Colonic mucosa (tissue), 4 donors: ENCODE results near the gene DAGLA. TPM values are rescaled to one million over a fixed set of nuclear protein-coding genes. Genes with fewer than 3 reads are reported as not detected.

Experiments used
- DNase-seq: peaks from one replicate; pipeline ENCODE4 v3.0.0-alpha.2; 2020
- H3K27ac ChIP-seq: fragments of 200-600 bp; one replicate; pipeline ENCODE4 v1.8.0; 2021
- H3K27me3 ChIP-seq: fragments of 200-600 bp; one replicate; pipeline ENCODE4 v1.8.0; 2021
- H3K36me3 ChIP-seq: fragments of 200-600 bp; one replicate; pipeline ENCODE4 v1.8.0; 2021
- H3K4me1 ChIP-seq: fragments of 200-600 bp; one replicate; pipeline ENCODE4 v1.8.0; 2021; ENCODE audit warnings: mild to moderate bottlenecking
- H3K4me3 ChIP-seq: fragments of 200-600 bp; one replicate; pipeline ENCODE4 v1.8.0; 2021
- H3K9ac ChIP-seq, 2 donors: one replicate each; pipeline ENCODE4 v1.7.0; 2013; ENCODE audit warnings: control low read depth in 2 of 2, low read depth in 2 of 2, low read length in 2 of 2
- H3K9me3 ChIP-seq: fragments of 200-600 bp; one replicate; pipeline ENCODE4 v1.8.0; 2021
- intact Hi-C: fragments of 100-400 bp; cut with DNase I; formaldehyde crosslinking; loops from one replicate; pipeline ENCODE4 v1.14.1; 2022
- total RNA-seq, 2 donors: library from RNA; stranded (reverse); fragmentation: NEBNext Ultra II Directional in 1 of 2; extraction: Animal tissue kit (Norgen Biotek cat#: 25700) in 1 of 2; gene quantifications; one replicate each; pipeline ENCODE4 v1.2.1, GENCODE V29; 2021
- TF ChIP-seq, protein P1 (sequence below): fragments of 200-600 bp; IDR thresholded peaks from one replicate; pipeline ENCODE4 v1.8.0; 2022; ENCODE audit warnings: antibody characterized with exemption, mild to moderate bottlenecking
- donor health status: healthy.
- donor health status: DM: no; HTN: no; CAD: no.
- donor health status: DM: no; HTN: no; CAD: no.

The DAGLA gene
- total RNA-seq, 2 donors from 2014 or later: 7.5 to 12.2 TPM

DNA sequence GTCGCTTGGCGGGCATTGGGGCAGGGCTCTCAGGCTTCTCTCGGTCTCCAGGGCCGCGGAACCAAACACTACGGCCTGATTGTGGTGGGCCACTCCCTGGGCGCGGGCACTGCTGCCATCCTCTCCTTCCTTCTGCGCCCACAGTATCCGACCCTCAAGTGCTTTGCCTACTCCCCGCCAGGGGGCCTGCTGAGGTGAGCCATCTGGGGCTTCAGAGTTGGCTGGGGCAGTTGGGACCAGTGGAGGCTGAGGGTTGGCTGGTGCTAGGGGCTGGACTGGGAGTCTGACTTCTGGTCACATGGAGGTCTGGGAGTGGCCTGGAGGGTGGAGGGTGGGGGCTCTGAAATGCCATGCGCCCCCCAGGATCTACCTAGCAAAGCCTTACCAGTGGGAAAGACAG is 56.9 kb downstream of the DAGLA start:
- no peak for DNase-seq
- intact Hi-C loops: no loop called here
- Histone ChIP-seq H3K27ac (no peak overlapping the region), H3K27me3 (no peaks in the 10 kb centered on the region), H3K4me1 (no peaks in the 10 kb centered on the region), H3K4me3 (no peak overlapping the region), H3K36me3 (no peaks in the 10 kb centered on the region), H3K9ac (no peak overlapping the region), H3K9me3 (no peaks in the 10 kb centered on the region)
- TF ChIP-seq, protein P1, sequence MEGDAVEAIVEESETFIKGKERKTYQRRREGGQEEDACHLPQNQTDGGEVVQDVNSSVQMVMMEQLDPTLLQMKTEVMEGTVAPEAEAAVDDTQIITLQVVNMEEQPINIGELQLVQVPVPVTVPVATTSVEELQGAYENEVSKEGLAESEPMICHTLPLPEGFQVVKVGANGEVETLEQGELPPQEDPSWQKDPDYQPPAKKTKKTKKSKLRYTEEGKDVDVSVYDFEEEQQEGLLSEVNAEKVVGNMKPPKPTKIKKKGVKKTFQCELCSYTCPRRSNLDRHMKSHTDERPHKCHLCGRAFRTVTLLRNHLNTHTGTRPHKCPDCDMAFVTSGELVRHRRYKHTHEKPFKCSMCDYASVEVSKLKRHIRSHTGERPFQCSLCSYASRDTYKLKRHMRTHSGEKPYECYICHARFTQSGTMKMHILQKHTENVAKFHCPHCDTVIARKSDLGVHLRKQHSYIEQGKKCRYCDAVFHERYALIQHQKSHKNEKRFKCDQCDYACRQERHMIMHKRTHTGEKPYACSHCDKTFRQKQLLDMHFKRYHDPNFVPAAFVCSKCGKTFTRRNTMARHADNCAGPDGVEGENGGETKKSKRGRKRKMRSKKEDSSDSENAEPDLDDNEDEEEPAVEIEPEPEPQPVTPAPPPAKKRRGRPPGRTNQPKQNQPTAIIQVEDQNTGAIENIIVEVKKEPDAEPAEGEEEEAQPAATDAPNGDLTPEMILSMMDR: no peak

DNA sequence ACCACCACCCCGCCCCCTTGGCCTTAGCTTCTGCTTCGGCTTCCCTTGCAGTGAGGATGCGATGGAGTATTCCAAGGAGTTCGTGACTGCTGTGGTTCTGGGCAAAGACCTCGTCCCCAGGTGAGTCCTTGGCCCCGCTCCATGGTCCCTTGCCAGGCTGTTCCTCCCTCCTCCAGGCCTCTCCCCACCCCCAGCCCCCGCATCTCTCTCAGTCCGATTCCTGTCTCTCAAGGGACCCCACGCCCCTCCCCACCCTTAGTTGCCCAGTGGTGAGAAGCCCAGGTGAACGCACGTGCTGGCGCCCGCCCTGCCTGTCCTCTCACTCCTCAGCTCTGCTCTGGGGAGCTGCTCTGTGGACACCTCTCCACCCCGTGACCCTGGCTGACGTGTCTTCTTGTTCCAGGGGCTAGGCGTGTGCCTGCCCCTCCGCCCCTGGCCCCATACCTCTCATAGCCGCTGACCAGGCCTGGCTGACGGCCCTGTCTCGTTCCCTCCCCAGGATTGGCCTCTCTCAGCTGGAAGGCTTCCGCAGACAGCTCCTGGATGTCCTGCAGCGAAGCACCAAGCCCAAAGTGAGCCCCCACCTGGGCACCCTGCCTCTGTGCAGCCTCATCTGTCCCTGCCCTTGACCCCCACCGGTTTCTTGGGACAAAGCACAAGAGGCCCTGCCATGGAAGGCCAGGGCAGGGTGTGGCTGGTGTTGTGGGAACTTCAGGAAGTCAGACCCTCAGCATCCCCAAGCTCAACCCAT is 57.6 kb downstream of the DAGLA start:
- Histone ChIP-seq H3K27me3 (no peaks in the 10 kb centered on the region), H3K4me3 (no peak overlapping the region), H3K4me1 (no peaks in the 10 kb centered on the region), H3K9me3 (no peaks in the 10 kb centered on the region), H3K36me3 (no peaks in the 10 kb centered on the region), H3K27ac (no peak overlapping the region), H3K9ac (no peak overlapping the region)
- TF ChIP-seq, protein P1: no peak
- no peak for DNase-seq
- intact Hi-C loops: no loop called here

DNA sequence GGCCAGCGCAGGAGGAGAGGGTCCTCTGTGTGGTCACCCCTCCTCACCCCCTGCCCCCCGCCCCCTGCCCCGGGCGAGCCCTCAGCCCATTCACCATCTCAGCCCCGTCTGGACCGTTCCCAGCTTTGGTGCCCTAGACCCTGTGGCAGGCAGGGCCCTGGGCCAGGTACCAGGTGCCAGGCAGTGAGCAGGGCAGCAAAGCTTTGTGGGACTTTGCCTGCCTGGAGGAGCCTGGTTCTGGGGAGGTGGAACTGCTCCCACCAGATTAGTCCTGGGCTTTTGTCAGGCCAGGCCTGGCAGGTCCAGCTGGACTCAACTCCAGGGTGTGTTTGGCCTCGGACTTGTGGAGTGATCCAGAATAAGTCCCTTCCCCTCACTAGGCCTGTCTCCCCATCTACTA is 58.6 kb downstream of the DAGLA start:
- DNase-seq: no peak
- no peak overlapping the region for H3K9ac ChIP-seq
- intact Hi-C loops: no loop called here
- no peak overlapping the region for H3K27ac ChIP-seq
- H3K4me3 ChIP-seq: no peak overlapping the region
- H3K27me3 ChIP-seq: no peaks in the 10 kb centered on the region
- H3K9me3 ChIP-seq: no peaks in the 10 kb centered on the region
- H3K4me1 ChIP-seq: no peaks in the 10 kb centered on the region
- TF ChIP-seq, protein P1: no peak
- H3K36me3 ChIP-seq: no peaks in the 10 kb centered on the region

DNA sequence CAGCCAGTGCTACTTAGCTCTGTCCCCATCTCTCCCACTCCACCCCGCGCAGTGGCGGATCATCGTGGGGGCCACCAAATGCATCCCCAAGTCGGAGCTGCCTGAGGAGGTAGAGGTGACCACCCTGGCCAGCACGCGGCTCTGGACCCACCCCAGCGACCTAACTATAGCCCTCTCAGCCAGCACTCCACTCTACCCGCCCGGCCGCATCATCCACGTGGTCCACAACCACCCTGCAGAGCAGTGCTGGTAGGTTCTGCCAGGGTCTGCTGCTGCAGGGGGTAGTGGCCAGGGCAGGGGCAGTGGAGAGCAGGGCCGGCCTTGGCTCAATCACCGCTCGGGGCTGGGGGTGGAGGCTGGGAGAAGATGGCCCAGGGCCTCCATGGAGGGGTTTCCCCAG is 59.2 kb downstream of the DAGLA start:
- Histone ChIP-seq H3K4me1 (no peaks in the 10 kb centered on the region), H3K36me3 (no peaks in the 10 kb centered on the region), H3K4me3 (no peak overlapping the region), H3K9me3 (no peaks in the 10 kb centered on the region), H3K27ac (no peak overlapping the region), H3K27me3 (no peaks in the 10 kb centered on the region), H3K9ac (no peak overlapping the region)
- TF ChIP-seq, protein P1: no peak
- no peak for DNase-seq
- intact Hi-C loops: no loop called here

- intact Hi-C loops: no loop called here
- no peak overlapping the region for H3K27ac ChIP-seq
- H3K4me1 ChIP-seq: no peaks in the 10 kb centered on the region
- H3K9ac ChIP-seq: no peak overlapping the region
- H3K9me3 ChIP-seq: no peaks in the 10 kb centered on the region
- no peak overlapping the region for H3K4me3 ChIP-seq
- H3K27me3 ChIP-seq: no peaks in the 10 kb centered on the region
- no peak for DNase-seq
- no peaks in the 10 kb centered on the region for H3K36me3 ChIP-seq
- TF ChIP-seq, protein P1: no peak
These were observed 59.8 kb downstream of the DAGLA start for GRCh38 chr11:61739966-61740365.
